Middle frontal gyrus (tissue), 1 donor: ENCODE measurements around the gene SLC9B1.
A peak's percentile ranks its signal among the peaks of the same experiment; 100 is the strongest.
"Not testable (repeated sequence)": the region's sequence is repeated elsewhere in the genome, so short reads cannot be mapped to it uniquely, and the experiment has no call there.

Experiments used
- DNase-seq: peaks from one replicate; pipeline ENCODE4 v3.0.0-alpha.2; 2015; ENCODE audit warnings: low spot score; ENCODE audit errors: extremely low spot score

SLC9B1 gene

DNA sequence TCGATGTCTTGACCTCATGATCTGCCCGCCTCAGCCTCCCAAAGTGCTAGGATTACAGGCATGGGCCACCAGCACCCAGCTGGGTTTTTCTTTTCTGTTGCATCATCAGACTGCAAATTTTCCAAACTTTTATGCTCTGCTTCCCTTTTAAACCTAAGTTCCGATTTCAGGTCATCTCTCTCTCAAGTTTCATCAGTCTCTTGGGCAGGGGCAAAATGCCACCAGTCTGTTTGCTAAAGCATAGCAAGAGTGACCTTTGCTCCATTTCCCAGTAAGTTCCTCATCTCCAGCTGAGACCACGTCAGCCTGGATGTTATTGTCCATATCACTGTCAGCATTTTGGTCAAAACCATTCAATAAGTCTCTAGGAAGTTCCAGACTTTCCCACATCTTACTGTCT lies 141.2 kb downstream of the SLC9B1 start:
- not testable (repeated sequence) for DNase-seq

DNA sequence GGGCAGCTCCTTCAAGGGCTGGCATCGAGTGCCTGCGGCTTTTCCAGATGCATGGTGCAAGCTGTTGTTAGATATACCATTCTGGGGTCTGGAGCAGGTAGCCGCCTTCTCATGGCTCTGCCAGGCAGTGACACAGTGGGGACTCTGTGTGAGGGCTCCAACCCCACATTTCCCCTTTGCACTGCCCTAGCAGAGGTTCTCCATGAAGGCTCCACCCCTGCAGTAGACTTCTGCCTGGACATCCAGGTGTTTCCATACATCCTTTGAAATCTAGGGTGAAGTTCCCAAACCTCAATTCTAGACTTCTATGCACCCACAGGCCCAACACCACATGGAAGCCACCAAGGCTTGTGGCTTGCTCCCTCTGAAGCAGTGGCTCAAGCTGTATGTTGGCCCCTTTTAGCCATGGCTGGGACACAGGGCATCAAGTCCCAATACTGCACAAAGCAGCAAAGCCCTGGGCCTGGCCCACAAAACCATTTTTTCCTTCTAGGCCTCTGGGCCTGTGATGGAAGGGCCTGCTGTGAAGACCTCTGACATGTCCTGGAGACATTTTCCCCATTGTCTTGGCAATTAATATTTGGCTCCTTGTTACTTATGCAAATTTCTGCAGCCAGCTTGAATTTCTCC lies 141.9 kb downstream of the SLC9B1 start:
- not testable (repeated sequence) for DNase-seq

GRCh38 chr4:102871772-102872171 lies 147.7 kb downstream of the SLC9B1 start:
- no peak for DNase-seq

- no peak for DNase-seq
Measured at GRCh38 chr4:102869569-102870197, 149.8 kb downstream of the SLC9B1 start.

GRCh38 chr4:102868781-102869568 lies 150.5 kb downstream of the SLC9B1 start, which contains the start of gene CISD2:
Gene CISD2, plus strand, starts transcription at chr4:102868992. Its CDS starts 93 bp downstream, at chr4:102869085.
- peak; percentile 87 for DNase-seq

GRCh38 chr4:102868153-102868780 lies 151.2 kb downstream of the SLC9B1 start:
- no peak for DNase-seq

- DNase-seq = no peak
Measured at GRCh38 chr4:102867278-102868152, 152.0 kb downstream of the SLC9B1 start.

DNA sequence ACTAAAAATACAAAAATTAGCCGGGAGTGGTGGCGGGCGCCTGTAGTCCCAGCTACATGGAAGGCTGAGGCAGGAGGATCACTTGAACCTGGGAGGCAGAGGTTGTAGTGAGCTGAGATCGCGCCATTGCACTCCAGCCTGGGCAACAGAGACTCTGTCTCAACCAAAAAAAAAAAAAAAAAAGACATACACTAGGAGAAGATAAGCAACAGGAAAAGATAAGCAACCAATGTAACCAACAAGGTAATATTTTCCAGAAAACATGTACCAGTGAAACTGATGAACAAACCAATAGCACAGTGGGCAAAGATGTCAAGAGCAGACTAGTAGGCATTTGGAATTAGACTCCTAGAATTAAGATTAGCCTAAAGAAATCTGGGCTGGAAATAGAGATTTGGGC lies 154.2 kb downstream of the SLC9B1 start:
- DNase-seq = not testable (repeated sequence)

DNA sequence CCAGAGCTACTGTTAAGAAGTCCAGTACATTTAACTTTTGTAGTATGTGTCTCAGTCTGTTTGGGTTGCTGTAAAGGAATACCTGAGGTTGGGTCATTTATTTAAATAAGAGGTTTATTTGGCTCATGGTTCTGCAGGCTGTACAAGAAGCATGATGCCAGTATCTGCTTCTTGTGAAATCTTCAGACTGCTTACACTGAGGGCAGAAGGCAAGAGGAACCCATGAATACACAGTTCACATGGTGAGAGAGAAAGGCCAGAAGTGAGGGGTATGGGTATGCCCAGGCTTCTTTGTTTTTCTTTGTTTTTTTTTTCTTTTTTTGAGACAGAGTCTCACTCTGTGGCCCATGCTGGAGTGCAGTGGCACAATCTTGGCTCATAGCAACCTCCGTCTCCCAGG lies 156.8 kb downstream of the SLC9B1 start:
- no peak for DNase-seq

- DNase-seq = no peak
Measured at GRCh38 chr4:102862016-102862415, 157.5 kb downstream of the SLC9B1 start.

DNA sequence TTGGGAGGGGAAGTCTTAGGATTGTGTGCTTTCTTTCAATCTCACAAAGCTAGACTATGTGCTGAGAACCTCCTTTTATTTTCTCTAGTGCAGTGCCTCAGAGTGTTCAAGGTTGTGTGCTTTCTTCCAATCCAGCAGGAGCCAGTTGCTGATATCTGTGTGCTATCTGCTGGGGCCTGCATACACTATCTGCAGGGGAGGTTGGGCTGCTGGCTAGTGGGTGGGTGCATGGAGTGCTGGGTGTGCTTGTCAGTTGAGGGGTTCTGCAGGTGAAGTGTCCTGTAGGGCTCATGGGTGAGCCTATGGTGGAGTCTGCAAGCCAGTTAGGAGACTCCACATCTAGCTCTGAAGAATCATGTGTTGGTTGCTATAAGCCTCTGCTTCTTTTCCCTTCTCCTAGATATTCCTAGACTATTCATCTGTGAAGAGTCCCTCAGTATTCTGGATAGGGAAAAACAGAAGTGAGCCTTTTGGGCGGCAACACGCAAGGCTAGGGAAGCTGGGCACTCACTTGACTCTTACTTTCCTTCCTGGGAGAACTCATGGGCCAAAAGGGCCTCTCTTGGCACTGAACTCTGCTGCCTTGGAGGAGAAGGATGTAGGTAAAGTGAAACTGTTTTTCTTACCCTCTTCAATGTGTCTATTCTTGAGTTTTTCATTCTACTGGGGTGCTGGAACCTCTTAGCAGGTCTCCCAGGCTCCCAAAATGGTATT lies 158.7 kb downstream of the SLC9B1 start:
- DNase-seq = no peak

DNA sequence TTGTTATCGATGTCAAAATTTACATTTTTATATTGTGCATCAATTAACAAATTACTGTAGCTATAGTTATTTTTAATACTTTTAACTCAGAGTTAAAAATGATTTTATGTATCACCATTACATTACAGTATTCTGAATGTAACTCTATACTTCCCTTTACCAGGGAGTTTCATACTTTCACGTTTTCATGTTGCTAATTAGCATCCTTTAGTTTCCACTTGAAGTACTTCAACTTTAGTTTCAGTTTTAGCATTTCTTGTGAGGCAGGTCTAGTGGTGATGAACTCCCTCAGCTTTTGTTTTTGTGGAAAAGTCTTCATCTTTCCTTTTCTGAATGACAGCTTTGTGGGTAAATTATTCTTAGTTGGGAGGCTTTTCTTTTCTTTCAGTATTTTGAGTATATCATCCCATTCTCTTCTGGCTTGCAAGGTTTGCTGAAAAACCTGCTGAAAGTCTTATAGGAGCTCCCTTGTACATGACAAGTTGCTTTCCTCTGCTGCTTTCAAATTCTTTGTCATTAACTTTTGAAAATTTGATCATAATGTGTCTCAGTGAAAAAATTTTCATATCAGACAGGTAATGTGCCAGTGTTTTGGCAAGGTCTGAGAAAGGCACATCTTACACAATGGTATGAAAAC lies 160.6 kb downstream of the SLC9B1 start:
- no peak for DNase-seq
